HFFc6 (cell line): ENCODE data around the gene FYN. TPM values are rescaled to one million over a fixed set of nuclear protein-coding genes. Genes with fewer than 3 reads are reported as not detected.
A peak's percentile ranks its signal among the peaks of the same experiment; 100 is the strongest.

ENCODE experiments used
- DNase-seq: peaks from one replicate; pipeline ENCODE4 v3.0.0-alpha.2; 2018
- H3K27ac Mint-ChIP-seq: 2 replicates; pipeline ENCODE4 v1.8.0; 2020; ENCODE audit warnings: mild to moderate bottlenecking, mixed read lengths
- H3K27me3 Mint-ChIP-seq: 2 replicates; pipeline ENCODE4 v1.8.0; 2021; ENCODE audit warnings: mild to moderate bottlenecking, moderate library complexity, mixed read lengths; ENCODE audit not compliant: insufficient read depth
- H3K36me3 Mint-ChIP-seq: 2 replicates; pipeline ENCODE4 v1.8.0; 2021; ENCODE audit warnings: low read depth, mixed read lengths
- H3K4me1 Mint-ChIP-seq: 2 replicates; pipeline ENCODE4 v1.8.0; 2020; ENCODE audit warnings: low read depth, mixed read lengths
- H3K4me3 Mint-ChIP-seq: 2 replicates; pipeline ENCODE4 v1.8.0; 2020; ENCODE audit warnings: mild to moderate bottlenecking, moderate library complexity, mixed read lengths
- H3K9me3 Mint-ChIP-seq: 2 replicates; pipeline ENCODE4 v1.8.0; 2020; ENCODE audit warnings: mild to moderate bottlenecking, mixed read lengths
- CTCF ChIP-seq: fragments of 200-600 bp; sonication (generic); IDR thresholded peaks from 2 replicates; pipeline ENCODE4 v1.5.0; 2021; ENCODE audit warnings: antibody characterized with exemption, mild to moderate bottlenecking
- total RNA-seq, 6 experiments: library from RNA; stranded (reverse); fragmentation: NEBNext Ultra II Directional; extraction: Animal tissue kit (Norgen Biotek cat#: 25700); gene quantifications; 2 replicates in 1 of 6; 3 replicates in 5 of 6; pipeline ENCODE4 v1.2.3, GENCODE V29; 2021

Gene FYN
- total RNA-seq, 6 experiments from 2014 or later = 41.5 to 59.9 (median 49.7) TPM

GRCh38 chr6:111710911-111711310 lies 162.3 kb downstream of the FYN start:
- Mint-ChIP-seq H3K9me3 (no peaks in the 10 kb centered on the region), H3K27me3 (no peaks in the 10 kb centered on the region), H3K36me3 (no peaks in the 10 kb centered on the region), H3K4me1 (peaks cover 19% of the 10 kb centered on the region), H3K27ac (no peak overlapping the region), H3K4me3 (no peak overlapping the region)
- no peak for TF ChIP-seq CTCF
- no peak for DNase-seq

- H3K36me3 Mint-ChIP-seq = no peaks in the 10 kb centered on the region
- no peak overlapping the region for H3K27ac Mint-ChIP-seq
- no peak for TF ChIP-seq CTCF
- no peaks in the 10 kb centered on the region for H3K9me3 Mint-ChIP-seq
- DNase-seq = no peak
- H3K4me1 Mint-ChIP-seq = peaks cover 19% of the 10 kb centered on the region
- no peak overlapping the region for H3K4me3 Mint-ChIP-seq
- H3K27me3 Mint-ChIP-seq = no peaks in the 10 kb centered on the region
These were observed 162.8 kb downstream of the FYN start for GRCh38 chr6:111710439-111710838.

- Mint-ChIP-seq H3K9me3 (no peaks in the 10 kb centered on the region), H3K27me3 (no peaks in the 10 kb centered on the region), H3K27ac (no peak overlapping the region), H3K4me3 (peak overlapping the region; percentile 41; the same call in 1 of the 2 replicates), H3K36me3 (no peaks in the 10 kb centered on the region), H3K4me1 (peaks cover 19% of the 10 kb centered on the region)
- peak; percentile 90 for TF ChIP-seq CTCF
- DNase-seq = peak; percentile 62
These were observed 163.4 kb downstream of the FYN start for GRCh38 chr6:111709615-111710398.

GRCh38 chr6:111709201-111709600 lies 164.1 kb downstream of the FYN start:
- TF ChIP-seq CTCF = no peak
- H3K36me3 Mint-ChIP-seq = no peaks in the 10 kb centered on the region
- H3K4me3 Mint-ChIP-seq = no peak overlapping the region
- H3K4me1 Mint-ChIP-seq = peaks cover 19% of the 10 kb centered on the region
- no peaks in the 10 kb centered on the region for H3K9me3 Mint-ChIP-seq
- no peak for DNase-seq
- no peaks in the 10 kb centered on the region for H3K27me3 Mint-ChIP-seq
- H3K27ac Mint-ChIP-seq = no peak overlapping the region

- no peaks in the 10 kb centered on the region for H3K36me3 Mint-ChIP-seq
- no peak overlapping the region for H3K4me3 Mint-ChIP-seq
- H3K9me3 Mint-ChIP-seq = no peaks in the 10 kb centered on the region
- DNase-seq = no peak
- peaks cover 19% of the 10 kb centered on the region for H3K4me1 Mint-ChIP-seq
- H3K27ac Mint-ChIP-seq = no peak overlapping the region
- H3K27me3 Mint-ChIP-seq = 0 out of 2 replicates have a peak, but pooled peaks cover 2% of the 10 kb centered on the region
- no peak for TF ChIP-seq CTCF
These were observed 165.5 kb downstream of the FYN start for GRCh38 chr6:111707773-111708172.
